ENCODE measurements around the gene ANKRD34B.
"Not testable (repeated sequence)": the region's sequence is repeated elsewhere in the genome, so short reads cannot be mapped to it uniquely, and the experiment has no call there.

Gene ANKRD34B

GRCh38 chr5:80594810-80595209, 24.7 kb upstream of the ANKRD34B start:
- no peaks in the 10 kb centered on the region for H3K36me3 ChIP-seq (ENCODE audit: control insufficient read depth in 1 of 2, insufficient read depth in 2 of 2, low read length in 2 of 2)
- no peaks in the 10 kb centered on the region for H3K9me3 ChIP-seq (ENCODE audit: control insufficient read depth in 1 of 2, low read length in 2 of 2)
- no peak overlapping the region for H3K27ac ChIP-seq (ENCODE audit: low read depth, low read length)
- H3K27me3 ChIP-seq (ENCODE audit: control insufficient read depth in 1 of 2, insufficient read depth in 2 of 2, low read length in 2 of 2) = no peaks in the 10 kb centered on the region
- no peak overlapping the region for H3K9ac ChIP-seq (ENCODE audit: low read depth in 1 of 2, low read length in 2 of 2)
- H3K4me1 ChIP-seq (ENCODE audit: control insufficient read depth in 1 of 2, insufficient read depth in 2 of 2, low read length in 2 of 2) = no peaks in the 10 kb centered on the region
- H3K4me3 ChIP-seq (ENCODE audit: low read depth in 1 of 2, low read length in 2 of 2) = no peak overlapping the region

- H3K27ac ChIP-seq (ENCODE audit: low read depth, low read length) = no peak overlapping the region
- no peaks in the 10 kb centered on the region for H3K9me3 ChIP-seq (ENCODE audit: control insufficient read depth in 1 of 2, low read length in 2 of 2)
- H3K9ac ChIP-seq (ENCODE audit: low read depth in 1 of 2, low read length in 2 of 2) = no peak overlapping the region
- no peak overlapping the region for H3K4me3 ChIP-seq (ENCODE audit: low read depth in 1 of 2, low read length in 2 of 2)
- no peaks in the 10 kb centered on the region for H3K27me3 ChIP-seq (ENCODE audit: control insufficient read depth in 1 of 2, insufficient read depth in 2 of 2, low read length in 2 of 2)
- H3K4me1 ChIP-seq (ENCODE audit: control insufficient read depth in 1 of 2, insufficient read depth in 2 of 2, low read length in 2 of 2) = no peaks in the 10 kb centered on the region
- H3K36me3 ChIP-seq (ENCODE audit: control insufficient read depth in 1 of 2, insufficient read depth in 2 of 2, low read length in 2 of 2) = no peaks in the 10 kb centered on the region
Observed at GRCh38 chr5:80592761-80593160, 22.7 kb upstream of the ANKRD34B start.

GRCh38 chr5:80592105-80592504, 22.0 kb upstream of the ANKRD34B start:
- H3K36me3 ChIP-seq (ENCODE audit: control insufficient read depth in 1 of 2, insufficient read depth in 2 of 2, low read length in 2 of 2) = no peaks in the 10 kb centered on the region
- H3K4me3 ChIP-seq (ENCODE audit: low read depth in 1 of 2, low read length in 2 of 2) = no peak overlapping the region
- H3K9ac ChIP-seq (ENCODE audit: low read depth in 1 of 2, low read length in 2 of 2) = no peak overlapping the region
- no peaks in the 10 kb centered on the region for H3K27me3 ChIP-seq (ENCODE audit: control insufficient read depth in 1 of 2, insufficient read depth in 2 of 2, low read length in 2 of 2)
- H3K27ac ChIP-seq (ENCODE audit: low read depth, low read length) = no peak overlapping the region
- no peaks in the 10 kb centered on the region for H3K4me1 ChIP-seq (ENCODE audit: control insufficient read depth in 1 of 2, insufficient read depth in 2 of 2, low read length in 2 of 2)
- no peaks in the 10 kb centered on the region for H3K9me3 ChIP-seq (ENCODE audit: control insufficient read depth in 1 of 2, low read length in 2 of 2)

GRCh38 chr5:80591352-80591751, 21.3 kb upstream of the ANKRD34B start:
- Histone ChIP-seq H3K36me3 (ENCODE audit: control insufficient read depth in 1 of 2, insufficient read depth in 2 of 2, low read length in 2 of 2) (no peaks in the 10 kb centered on the region), H3K9me3 (ENCODE audit: control insufficient read depth in 1 of 2, low read length in 2 of 2) (no peaks in the 10 kb centered on the region), H3K27me3 (ENCODE audit: control insufficient read depth in 1 of 2, insufficient read depth in 2 of 2, low read length in 2 of 2) (no peaks in the 10 kb centered on the region), H3K27ac (ENCODE audit: low read depth, low read length) (no peak overlapping the region), H3K4me1 (ENCODE audit: control insufficient read depth in 1 of 2, insufficient read depth in 2 of 2, low read length in 2 of 2) (no peaks in the 10 kb centered on the region), H3K9ac (ENCODE audit: low read depth in 1 of 2, low read length in 2 of 2) (no peak overlapping the region), H3K4me3 (ENCODE audit: low read depth in 1 of 2, low read length in 2 of 2) (no peak overlapping the region)

- no peak overlapping the region for H3K4me3 ChIP-seq (ENCODE audit: low read depth in 1 of 2, low read length in 2 of 2)
- H3K9ac ChIP-seq (ENCODE audit: low read depth in 1 of 2, low read length in 2 of 2) = no peak overlapping the region
- no peaks in the 10 kb centered on the region for H3K9me3 ChIP-seq (ENCODE audit: control insufficient read depth in 1 of 2, low read length in 2 of 2)
- no peaks in the 10 kb centered on the region for H3K36me3 ChIP-seq (ENCODE audit: control insufficient read depth in 1 of 2, insufficient read depth in 2 of 2, low read length in 2 of 2)
- H3K4me1 ChIP-seq (ENCODE audit: control insufficient read depth in 1 of 2, insufficient read depth in 2 of 2, low read length in 2 of 2) = no peaks in the 10 kb centered on the region
- no peaks in the 10 kb centered on the region for H3K27me3 ChIP-seq (ENCODE audit: control insufficient read depth in 1 of 2, insufficient read depth in 2 of 2, low read length in 2 of 2)
- H3K27ac ChIP-seq (ENCODE audit: low read depth, low read length) = no peak overlapping the region
Observed at GRCh38 chr5:80590766-80591165, 20.7 kb upstream of the ANKRD34B start.

GRCh38 chr5:80588858-80589540, 18.9 kb upstream of the ANKRD34B start:
- H3K27ac ChIP-seq (ENCODE audit: low read depth, low read length) = no peak overlapping the region
- no peaks in the 10 kb centered on the region for H3K4me1 ChIP-seq (ENCODE audit: control insufficient read depth in 1 of 2, insufficient read depth in 2 of 2, low read length in 2 of 2)

GRCh38 chr5:80584770-80585169, 14.7 kb upstream of the ANKRD34B start:
- Histone ChIP-seq H3K4me1 (ENCODE audit: control insufficient read depth in 1 of 2, insufficient read depth in 2 of 2, low read length in 2 of 2) (no peaks in the 10 kb centered on the region), H3K9ac (ENCODE audit: low read depth in 1 of 2, low read length in 2 of 2) (no peak overlapping the region), H3K36me3 (ENCODE audit: control insufficient read depth in 1 of 2, insufficient read depth in 2 of 2, low read length in 2 of 2) (no peaks in the 10 kb centered on the region), H3K27ac (ENCODE audit: low read depth, low read length) (no peak overlapping the region), H3K4me3 (ENCODE audit: low read depth in 1 of 2, low read length in 2 of 2) (no peak overlapping the region), H3K9me3 (ENCODE audit: control insufficient read depth in 1 of 2, low read length in 2 of 2) (no peaks in the 10 kb centered on the region), H3K27me3 (ENCODE audit: control insufficient read depth in 1 of 2, insufficient read depth in 2 of 2, low read length in 2 of 2) (no peaks in the 10 kb centered on the region)

More at GRCh38 chr5:80588858-80589540, 18.9 kb upstream of the ANKRD34B start:
- Histone ChIP-seq H3K9ac (ENCODE audit: low read depth in 1 of 2, low read length in 2 of 2) (no peak overlapping the region), H3K9me3 (ENCODE audit: control insufficient read depth in 1 of 2, low read length in 2 of 2) (no peaks in the 10 kb centered on the region), H3K36me3 (ENCODE audit: control insufficient read depth in 1 of 2, insufficient read depth in 2 of 2, low read length in 2 of 2) (no peaks in the 10 kb centered on the region), H3K27me3 (ENCODE audit: control insufficient read depth in 1 of 2, insufficient read depth in 2 of 2, low read length in 2 of 2) (no peaks in the 10 kb centered on the region), H3K4me3 (ENCODE audit: low read depth in 1 of 2, low read length in 2 of 2) (no peak overlapping the region)

- not testable (repeated sequence) for H3K27ac ChIP-seq (ENCODE audit: low read depth, low read length); H3K9me3 ChIP-seq (ENCODE audit: control insufficient read depth in 1 of 2, low read length in 2 of 2); H3K36me3 ChIP-seq (ENCODE audit: control insufficient read depth in 1 of 2, insufficient read depth in 2 of 2, low read length in 2 of 2); H3K4me3 ChIP-seq (ENCODE audit: low read depth in 1 of 2, low read length in 2 of 2); H3K9ac ChIP-seq (ENCODE audit: low read depth in 1 of 2, low read length in 2 of 2); H3K4me1 ChIP-seq (ENCODE audit: control insufficient read depth in 1 of 2, insufficient read depth in 2 of 2, low read length in 2 of 2); H3K27me3 ChIP-seq (ENCODE audit: control insufficient read depth in 1 of 2, insufficient read depth in 2 of 2, low read length in 2 of 2)
Observed at GRCh38 chr5:80580291-80580690, 10.2 kb upstream of the ANKRD34B start.

GRCh38 chr5:80579050-80579449, 9.0 kb upstream of the ANKRD34B start:
- H3K9ac ChIP-seq (ENCODE audit: low read depth in 1 of 2, low read length in 2 of 2) = no peak overlapping the region
- no peak overlapping the region for H3K4me3 ChIP-seq (ENCODE audit: low read depth in 1 of 2, low read length in 2 of 2)
- H3K9me3 ChIP-seq (ENCODE audit: control insufficient read depth in 1 of 2, low read length in 2 of 2) = no peaks in the 10 kb centered on the region
- H3K27me3 ChIP-seq (ENCODE audit: control insufficient read depth in 1 of 2, insufficient read depth in 2 of 2, low read length in 2 of 2) = peaks cover 0 to 2% of the 10 kb centered on the region in 2 donors
- no peaks in the 10 kb centered on the region for H3K36me3 ChIP-seq (ENCODE audit: control insufficient read depth in 1 of 2, insufficient read depth in 2 of 2, low read length in 2 of 2)
- H3K27ac ChIP-seq (ENCODE audit: low read depth, low read length) = no peak overlapping the region
- H3K4me1 ChIP-seq (ENCODE audit: control insufficient read depth in 1 of 2, insufficient read depth in 2 of 2, low read length in 2 of 2) = no peaks in the 10 kb centered on the region

GRCh38 chr5:80577707-80578106, 7.6 kb upstream of the ANKRD34B start:
- Histone ChIP-seq H3K4me1 (ENCODE audit: control insufficient read depth in 1 of 2, insufficient read depth in 2 of 2, low read length in 2 of 2) (no peaks in the 10 kb centered on the region), H3K4me3 (ENCODE audit: low read depth in 1 of 2, low read length in 2 of 2) (no peak overlapping the region), H3K36me3 (ENCODE audit: control insufficient read depth in 1 of 2, insufficient read depth in 2 of 2, low read length in 2 of 2) (no peaks in the 10 kb centered on the region), H3K9me3 (ENCODE audit: control insufficient read depth in 1 of 2, low read length in 2 of 2) (no peaks in the 10 kb centered on the region), H3K27me3 (ENCODE audit: control insufficient read depth in 1 of 2, insufficient read depth in 2 of 2, low read length in 2 of 2) (peaks cover 2 to 5% of the 10 kb centered on the region in 2 donors), H3K9ac (ENCODE audit: low read depth in 1 of 2, low read length in 2 of 2) (no peak overlapping the region), H3K27ac (ENCODE audit: low read depth, low read length) (no peak overlapping the region)

- no peaks in the 10 kb centered on the region for H3K36me3 ChIP-seq (ENCODE audit: control insufficient read depth in 1 of 2, insufficient read depth in 2 of 2, low read length in 2 of 2)
- H3K27ac ChIP-seq (ENCODE audit: low read depth, low read length) = no peak overlapping the region
- H3K27me3 ChIP-seq (ENCODE audit: control insufficient read depth in 1 of 2, insufficient read depth in 2 of 2, low read length in 2 of 2) = peaks cover 11 to 16% of the 10 kb centered on the region in 2 donors
- H3K4me3 ChIP-seq (ENCODE audit: low read depth in 1 of 2, low read length in 2 of 2) = no peak overlapping the region
- no peaks in the 10 kb centered on the region for H3K9me3 ChIP-seq (ENCODE audit: control insufficient read depth in 1 of 2, low read length in 2 of 2)
- H3K9ac ChIP-seq (ENCODE audit: low read depth in 1 of 2, low read length in 2 of 2) = no peak overlapping the region
- H3K4me1 ChIP-seq (ENCODE audit: control insufficient read depth in 1 of 2, insufficient read depth in 2 of 2, low read length in 2 of 2) = no peaks in the 10 kb centered on the region
Observed at GRCh38 chr5:80576383-80576782, 6.3 kb upstream of the ANKRD34B start.
